ENCODE data around the gene ST3GAL4.

DNA sequence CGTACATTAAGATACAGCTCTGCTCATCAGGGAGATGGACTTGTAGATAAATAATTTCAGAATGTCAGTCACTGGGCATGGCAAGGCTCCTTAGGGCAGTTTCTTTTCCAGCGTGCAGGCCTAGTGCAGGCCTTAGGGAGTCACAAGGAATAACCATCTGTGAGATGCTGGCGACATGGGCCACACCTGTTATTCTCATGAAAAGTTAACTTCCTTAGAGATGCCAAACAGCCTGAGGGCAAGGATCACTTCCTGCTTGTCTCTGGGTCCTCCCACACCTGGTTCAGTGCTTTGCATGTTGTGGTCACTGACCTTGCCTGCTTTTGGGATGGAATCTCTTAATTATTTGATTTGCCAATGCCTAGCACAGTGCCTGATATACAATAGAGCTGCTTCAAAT, 70.6 kb downstream of the ST3GAL4 start:
- TF ChIP-seq POLR2A (IDR thresholded peaks at IDR 0.05): no peak
- TF ChIP-seq, protein P1, sequence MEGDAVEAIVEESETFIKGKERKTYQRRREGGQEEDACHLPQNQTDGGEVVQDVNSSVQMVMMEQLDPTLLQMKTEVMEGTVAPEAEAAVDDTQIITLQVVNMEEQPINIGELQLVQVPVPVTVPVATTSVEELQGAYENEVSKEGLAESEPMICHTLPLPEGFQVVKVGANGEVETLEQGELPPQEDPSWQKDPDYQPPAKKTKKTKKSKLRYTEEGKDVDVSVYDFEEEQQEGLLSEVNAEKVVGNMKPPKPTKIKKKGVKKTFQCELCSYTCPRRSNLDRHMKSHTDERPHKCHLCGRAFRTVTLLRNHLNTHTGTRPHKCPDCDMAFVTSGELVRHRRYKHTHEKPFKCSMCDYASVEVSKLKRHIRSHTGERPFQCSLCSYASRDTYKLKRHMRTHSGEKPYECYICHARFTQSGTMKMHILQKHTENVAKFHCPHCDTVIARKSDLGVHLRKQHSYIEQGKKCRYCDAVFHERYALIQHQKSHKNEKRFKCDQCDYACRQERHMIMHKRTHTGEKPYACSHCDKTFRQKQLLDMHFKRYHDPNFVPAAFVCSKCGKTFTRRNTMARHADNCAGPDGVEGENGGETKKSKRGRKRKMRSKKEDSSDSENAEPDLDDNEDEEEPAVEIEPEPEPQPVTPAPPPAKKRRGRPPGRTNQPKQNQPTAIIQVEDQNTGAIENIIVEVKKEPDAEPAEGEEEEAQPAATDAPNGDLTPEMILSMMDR (IDR thresholded peaks at IDR 0.05 in 4 of 5, conservative IDR thresholded peaks at IDR 0.05 in 1 of 5): no peak

Measured in gastrocnemius medialis (tissue), 4 donors.